Measurements from ENCODE around the gene TAS1R3.

Gene TAS1R3

DNA sequence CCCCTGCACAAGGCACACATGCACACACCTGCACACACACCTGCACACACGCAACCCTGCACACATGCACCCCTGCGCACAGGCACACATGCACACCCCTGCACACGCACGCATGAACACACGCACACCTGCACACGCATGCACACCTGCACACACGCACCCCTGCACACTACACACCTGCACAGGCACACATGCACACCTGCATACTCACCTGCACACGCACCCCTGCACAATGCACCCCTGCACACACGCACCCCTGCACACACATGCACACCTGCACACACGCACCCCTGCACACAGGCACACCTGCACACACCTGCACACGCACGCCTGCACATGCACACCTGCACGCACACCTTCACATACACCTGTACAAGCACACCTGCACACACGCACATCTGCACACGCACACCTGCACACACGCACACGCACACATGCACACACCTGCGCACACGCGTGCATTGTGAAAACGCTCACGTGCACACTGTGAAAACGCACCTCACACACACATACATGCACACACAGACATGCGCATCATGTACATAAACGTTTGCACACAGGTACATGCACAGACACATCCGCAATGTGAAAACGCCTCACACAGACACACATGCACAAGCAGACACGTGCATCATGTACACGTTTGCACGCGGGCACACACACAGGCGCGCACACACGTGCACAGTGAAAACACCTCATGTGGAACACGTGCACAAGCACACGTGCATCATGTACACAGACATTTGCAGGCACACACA, 9.9 kb downstream of the TAS1R3 start:
- no peak for DNase-seq (ENCODE audit: low spot score)

DNA sequence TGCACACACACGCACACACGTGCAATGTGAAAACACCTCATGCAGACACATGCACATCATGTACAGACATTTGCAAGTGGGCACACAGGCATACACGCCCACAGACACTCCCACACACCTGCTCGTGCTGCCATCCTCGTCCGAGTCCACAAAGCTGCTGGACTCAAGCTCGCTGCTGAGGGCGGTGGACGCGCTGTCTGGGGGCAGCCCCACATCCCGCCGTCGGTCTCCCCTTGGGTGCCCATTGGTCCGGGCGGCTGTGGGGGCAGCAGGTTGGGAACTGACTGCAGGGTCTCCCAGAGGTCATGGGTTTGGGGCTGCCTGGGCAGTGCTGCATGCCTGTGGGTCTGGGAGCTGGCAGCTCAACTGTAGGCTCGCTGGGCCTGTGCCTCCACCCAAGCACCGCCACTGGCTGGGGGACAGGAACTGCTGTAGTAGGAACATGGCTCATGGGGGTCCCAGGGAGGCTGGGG, 10.5 kb downstream of the TAS1R3 start:
- no peak for DNase-seq (ENCODE audit: low spot score)

DNA sequence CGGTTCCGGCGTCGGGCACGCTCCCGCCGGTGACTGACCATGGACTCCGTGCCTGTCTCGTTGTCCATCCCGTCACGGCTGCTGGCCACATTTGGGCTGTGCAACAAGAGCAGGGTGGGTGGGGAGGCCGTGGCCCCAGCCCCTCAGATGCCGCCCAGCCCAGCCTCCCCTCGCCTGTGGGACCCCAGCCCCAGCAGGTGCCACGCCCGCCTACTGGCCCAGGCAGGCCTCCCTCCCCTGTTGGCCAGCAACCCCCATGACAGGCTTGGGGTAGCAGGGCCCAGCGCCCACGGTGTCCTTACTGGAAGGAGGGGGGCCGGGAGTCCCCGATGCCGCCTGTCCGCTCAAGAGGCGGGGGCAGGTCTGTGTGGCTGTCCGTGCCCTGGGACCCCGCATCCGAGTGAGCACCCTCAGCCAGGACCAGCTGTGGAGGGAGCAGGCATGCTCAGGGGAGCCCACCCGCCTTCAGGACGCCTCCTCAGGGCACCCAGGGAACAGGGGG, 11.0 kb downstream of the TAS1R3 start:
- no peak for DNase-seq (ENCODE audit: low spot score)

DNA sequence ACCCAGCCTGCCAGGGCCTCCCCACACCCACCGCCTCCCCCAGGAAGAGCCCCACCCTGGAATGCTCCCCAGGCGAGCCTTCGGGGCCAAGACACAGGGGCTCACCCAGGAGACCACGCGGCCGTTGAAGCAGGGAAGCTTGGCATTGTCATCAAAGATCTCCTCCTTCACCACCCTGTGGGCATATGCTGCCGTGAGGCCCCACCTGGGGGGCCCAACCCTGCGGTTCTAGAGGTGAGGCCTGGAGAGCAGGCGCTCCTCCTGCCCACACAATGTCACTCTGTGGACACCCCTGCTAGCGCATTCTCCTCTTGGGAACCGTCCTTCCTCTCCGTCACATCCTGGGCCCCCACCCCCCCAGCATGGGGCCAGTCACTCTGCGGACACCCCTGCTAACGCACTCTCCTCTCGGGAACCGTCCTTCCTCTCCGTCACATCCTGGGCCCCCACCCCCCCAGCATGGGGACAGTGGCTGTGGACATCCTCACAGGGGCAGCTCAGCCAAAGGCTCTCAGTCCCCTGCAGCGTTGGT, 11.6 kb downstream of the TAS1R3 start:
- DNase-seq (ENCODE audit: low spot score), result no peak

DNA sequence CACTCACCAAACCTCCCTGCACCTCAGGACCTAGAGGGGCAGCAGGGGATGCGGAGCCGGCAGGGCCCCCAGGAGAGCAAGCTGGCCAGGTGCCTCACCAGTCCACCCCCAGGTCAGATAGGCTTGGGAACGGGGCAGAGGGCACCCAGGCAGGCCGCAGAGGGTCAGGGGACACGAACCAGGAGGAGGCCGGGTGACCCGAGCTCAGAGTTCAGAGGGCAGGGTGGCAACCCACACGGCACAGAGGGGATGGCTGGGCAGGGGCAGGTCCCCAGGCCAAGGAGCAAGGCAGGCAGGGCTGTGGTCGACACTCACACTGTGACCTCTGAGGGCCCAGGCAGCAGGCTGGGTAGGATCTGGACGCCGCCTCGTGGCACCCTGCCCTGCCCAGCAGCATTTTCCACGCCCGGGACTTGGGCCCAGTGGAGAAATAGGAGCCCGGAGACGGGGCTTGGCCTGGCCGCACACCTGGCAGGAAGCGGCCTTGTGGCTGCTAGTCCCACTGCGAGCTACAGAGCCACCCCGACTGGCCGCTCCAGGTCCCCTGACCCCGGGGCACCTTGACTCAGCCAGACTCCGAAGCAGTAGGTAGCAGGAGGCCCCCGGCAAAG, 12.8 kb downstream of the TAS1R3 start:
- no peak for DNase-seq (ENCODE audit: low spot score)

DNA sequence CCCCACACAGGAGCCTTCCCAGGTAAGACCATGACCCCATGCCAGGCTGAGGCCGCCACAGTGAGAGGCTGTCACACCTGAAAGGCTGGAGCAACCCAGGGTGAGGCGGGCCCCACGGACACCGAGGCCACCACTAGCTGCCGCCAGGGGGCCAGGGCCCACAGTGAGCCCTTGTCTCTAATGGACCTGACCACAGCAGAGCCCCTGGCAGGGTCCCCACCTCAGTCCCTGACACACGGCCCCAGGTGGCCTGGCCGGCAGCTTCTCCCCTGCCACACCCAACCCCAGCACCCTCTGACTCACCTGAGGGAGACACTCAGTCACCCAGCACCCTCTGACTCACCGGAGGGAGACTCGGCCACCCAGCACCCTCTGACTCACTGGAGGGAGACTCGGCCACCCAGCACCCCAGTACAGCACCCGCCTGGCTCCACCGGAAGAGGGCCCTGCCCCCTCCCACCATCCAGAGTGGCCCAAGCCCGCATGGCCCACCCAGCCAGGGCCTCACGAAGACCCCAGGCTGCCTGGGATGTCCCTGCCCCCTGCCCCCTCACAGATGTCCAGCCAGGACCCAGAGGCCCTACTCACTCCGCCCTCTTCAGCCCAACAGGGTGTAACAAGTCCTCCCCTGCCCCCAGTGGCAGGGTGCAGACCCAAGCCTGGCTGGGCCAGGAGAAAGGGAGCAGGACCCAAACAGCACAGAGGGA, 13.7 kb downstream of the TAS1R3 start:
- no peak for DNase-seq (ENCODE audit: low spot score)

DNA sequence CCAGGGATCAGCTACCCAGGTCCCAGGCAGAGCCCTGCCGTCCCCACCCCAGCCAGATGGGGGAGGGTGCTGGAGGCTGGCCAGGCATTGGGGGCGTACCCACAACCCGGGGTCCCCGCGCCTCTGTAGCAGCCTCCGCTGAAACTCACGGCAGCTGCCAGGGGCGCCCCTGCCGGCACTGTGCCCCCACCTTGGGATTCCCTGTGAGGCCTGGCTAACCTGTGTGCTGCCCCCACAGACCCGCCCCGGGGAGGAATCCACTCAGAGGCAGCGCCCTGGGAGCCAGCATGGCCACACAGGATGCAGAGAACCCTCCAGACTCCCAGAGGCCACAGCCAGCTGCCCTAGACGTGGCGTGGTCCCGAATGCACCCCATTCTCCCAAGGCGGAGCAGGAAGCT, 14.3 kb downstream of the TAS1R3 start:
- no peak for DNase-seq (ENCODE audit: low spot score)

DNA sequence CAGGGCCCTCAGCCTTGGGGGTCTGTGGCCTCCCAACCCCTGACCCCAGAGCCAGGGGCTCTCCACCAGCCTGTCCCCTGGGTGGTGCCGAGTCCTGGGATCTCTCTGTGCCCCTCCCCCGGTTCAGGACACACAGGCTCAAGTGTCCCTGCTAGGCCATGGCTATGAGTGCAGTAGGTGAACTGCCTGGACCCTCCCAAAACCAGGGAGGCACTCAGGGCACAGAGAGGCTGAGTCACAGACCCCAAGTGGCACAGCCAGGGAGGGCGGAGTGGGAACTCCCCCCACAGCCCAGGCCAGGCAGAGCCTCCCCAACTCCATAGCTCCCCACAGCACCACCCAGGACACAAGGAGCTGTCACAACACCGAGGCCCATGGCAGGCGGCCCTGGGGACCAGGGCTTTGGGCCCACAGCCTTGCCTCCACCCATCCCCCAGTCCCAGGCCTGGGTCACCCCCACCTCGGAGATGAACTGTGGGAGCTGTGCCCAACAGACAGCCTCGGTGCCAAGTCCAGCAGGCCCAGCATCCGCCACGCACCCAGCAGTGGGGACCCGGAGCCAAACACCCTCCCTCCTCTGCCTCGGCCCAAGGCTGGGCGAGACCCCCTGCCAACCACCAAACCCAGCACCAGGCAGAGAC, 14.9 kb downstream of the TAS1R3 start:
- no peak for DNase-seq (ENCODE audit: low spot score)

DNA sequence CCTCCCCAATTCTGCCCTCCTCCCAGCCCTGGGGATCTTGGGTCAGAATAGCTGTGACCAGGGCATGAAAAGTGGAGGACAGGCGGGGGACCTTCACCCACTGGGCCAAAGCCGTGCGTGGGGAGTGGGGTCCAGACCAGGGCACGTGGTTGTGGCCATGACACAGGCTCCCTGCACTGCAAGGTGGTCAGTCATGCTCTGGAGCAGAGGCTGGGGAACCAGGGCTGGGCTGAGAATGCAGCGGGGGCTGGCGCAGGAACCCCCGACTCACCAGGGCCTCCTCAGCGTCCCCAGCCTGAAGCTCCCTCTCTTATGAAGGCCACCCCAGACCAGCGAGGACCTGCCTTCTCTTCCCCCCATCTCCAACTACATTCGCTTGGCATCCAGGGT, 15.4 kb downstream of the TAS1R3 start:
- no peak for DNase-seq (ENCODE audit: low spot score)

DNA sequence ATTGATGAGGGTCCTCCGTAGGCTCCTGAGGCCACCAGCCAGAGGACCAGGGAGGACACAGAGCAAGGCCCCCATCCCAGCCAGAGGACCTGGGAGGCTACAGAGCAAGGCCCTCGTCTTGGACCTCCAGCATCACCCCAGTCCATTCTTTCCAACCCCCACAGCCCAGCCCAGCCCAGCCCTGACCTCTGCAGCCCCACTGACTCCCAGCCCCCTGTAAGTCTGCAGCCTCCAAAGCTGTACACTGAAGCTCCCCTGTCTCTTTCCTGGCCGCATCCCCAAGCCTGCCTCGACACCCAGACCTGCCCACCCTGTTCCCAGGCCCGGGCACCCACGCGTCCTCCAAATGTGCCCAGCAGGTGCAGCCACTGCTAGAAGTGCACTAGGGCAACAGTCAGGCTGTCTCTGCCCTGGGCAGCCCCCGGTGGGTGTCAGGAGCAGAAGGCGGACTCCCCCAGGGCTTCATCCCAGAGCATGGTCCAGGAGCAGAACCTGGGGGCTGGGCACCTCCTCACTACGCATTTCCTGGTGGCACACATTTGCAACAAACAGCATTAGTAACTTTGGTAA, 16.0 kb downstream of the TAS1R3 start:
- no peak for DNase-seq (ENCODE audit: low spot score)

DNA sequence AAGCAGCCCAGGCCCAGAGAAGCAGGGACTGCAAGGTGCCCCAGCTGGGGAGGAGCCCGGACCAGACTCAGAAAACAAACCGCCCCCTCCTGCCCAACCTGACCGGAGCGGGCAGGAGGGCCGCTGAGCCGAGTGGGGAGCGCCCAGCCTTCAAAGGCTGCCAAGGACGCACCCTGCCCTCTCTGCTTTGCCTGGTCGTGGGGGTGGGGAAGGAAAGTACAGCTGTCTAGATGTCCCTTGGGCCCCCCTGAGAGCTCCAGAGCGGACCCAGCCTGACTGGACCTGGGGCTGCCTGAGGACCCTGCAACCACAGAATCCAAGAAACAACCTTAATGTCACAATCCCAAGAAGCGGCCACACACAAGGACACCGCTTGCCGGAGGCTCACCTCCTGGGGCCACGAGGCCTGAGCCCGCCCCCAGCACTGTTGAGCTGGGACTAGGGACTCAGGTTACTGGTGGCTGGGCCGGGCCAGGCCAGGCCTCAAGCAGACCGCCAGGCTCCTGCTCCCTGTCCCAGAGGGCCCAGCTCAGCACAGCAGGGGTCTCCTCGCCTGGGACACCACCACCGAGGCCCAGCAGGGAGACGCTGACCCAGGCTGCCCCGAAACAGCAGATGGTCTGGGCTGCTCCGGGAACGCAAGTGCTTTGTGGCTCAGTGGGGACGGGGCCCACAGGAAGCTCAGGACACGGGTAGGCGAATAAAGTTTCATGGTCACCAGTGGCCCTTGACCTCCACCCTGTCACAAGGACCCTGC, 16.8 kb downstream of the TAS1R3 start:
- DNase-seq (ENCODE audit: low spot score), result peak; percentile 29

DNA sequence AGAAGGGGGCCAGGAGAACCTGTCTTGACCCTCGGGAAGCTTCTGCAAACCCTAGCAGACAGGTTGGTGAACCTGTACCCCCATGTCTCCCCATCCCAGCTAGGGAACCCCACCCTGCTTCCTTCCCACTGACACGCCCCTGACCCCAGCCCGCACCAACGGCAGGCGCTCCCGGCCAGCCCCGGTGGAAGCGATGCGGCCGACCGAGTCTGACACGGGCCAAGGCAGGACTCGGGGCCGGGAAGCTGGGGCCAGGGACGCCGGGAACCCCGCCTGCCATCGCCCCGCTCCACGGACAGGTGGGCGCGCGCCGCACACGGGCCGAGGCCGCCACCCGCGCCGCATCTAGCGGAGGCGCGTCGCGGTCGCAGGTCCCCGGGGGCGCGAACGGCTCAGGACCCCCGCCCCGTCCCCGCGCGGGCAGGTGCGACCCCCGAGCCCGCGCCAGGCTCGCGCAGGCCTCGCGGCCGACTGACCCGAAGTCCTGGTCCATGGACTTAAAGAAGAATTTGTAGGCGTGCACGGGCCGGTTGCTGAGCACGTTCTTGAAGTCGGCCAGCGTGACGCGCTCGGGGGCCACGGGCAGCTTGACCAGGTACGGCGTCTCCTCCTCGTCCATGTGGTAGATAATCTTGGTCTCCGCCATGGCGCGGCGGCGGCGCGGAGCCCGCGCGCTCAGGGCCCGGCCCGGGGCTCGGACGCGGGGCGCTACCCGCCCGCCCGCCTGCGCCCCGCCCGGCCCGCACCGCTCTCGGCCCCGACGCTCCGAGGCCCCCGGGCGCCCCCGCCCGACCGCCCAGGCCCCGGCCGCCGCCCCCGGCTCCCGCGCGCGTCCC, 17.6 kb downstream of the TAS1R3 start:
- no peak for DNase-seq (ENCODE audit: low spot score)

DNA sequence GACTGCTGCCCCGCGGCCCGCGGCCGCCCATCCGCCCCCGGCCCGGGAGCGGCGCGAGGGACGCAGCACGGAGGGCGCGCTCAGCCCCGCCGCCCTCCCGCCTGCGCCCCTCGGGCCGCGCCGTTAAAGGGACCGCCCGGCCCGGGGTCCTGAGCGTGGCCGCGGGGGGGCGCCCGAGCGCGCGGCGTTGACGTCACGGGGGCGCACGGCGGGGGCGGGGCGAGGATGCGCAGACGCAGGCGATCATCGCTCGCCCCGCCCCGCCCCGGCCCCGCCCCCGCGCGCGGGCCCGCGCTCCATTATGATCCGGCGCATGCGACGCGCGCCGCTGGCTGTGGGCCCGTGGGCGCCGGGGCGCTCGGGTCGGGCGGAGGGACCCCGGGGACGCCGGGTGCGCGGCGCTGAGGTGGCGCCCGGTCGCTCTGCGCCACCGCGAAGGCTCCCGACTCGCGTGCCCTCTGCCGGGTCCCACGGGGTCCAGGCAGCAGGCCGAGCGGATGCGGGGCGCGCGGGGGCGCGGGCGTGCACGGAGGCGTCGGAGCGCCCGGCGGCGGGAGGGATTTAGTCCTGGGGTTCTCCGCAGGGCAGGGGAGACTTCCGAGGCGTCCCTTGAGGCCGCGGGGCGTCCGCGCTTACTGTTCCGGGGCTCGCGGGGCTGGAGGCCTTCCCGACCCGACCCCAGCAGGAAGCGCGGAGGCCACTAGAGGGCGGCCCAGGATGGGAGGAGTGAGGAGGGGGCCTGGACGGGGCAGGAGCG, 18.4 kb downstream of the TAS1R3 start, which contains the start of gene DVL1:
Gene DVL1 (minus strand): TSS at position 163 of the 757 bp plus-strand sequence. CDS start 353 bp downstream, outside the sequence.
- DNase-seq (ENCODE audit: low spot score), result peak; percentile 42

DNA sequence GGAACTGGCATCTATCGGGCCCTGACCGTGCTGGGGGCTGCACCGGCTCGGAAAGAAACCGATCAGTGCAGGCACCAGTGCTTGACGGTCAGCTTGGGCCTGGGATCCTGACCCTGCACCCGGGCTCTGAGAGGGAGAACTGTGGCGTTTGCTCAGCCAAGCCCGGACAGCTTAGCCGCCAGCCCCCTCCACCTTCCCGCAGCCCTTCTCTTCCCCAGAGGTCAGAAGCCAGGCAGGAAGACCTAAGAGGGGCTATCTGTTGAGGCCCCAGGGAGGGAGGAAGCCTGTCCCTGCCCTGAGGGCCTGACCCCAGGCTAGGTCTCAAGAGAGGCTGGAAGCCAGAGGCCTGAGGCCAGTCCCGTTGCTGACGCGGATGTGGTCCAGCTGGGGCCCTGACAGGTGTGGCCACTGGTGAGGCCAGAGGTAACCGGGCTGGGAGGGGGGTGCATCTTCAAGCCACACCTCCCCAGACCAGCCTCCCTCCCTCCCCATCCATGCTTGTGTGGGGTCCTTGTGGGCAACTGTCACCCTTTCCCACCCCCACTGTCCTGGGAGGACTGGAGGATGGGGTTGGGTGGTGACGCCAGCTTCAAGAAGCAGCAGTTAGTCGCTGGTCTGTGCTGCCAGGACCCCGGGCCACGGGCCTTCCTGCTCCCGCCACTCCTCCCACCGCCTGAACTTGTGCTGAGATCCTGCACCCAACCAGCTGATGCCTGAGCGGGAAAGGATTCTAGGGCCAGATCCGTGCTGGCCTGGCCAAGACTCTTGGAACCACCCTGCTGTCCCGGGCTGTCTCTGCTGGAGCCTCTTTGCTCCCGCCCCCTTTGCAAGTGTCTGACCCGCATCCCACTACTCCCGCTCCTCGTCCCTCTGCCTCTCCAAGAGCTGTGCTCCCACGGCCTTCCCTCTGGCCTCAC, 20.7 kb downstream of the TAS1R3 start:
- DNase-seq (ENCODE audit: low spot score), result no peak

DNA sequence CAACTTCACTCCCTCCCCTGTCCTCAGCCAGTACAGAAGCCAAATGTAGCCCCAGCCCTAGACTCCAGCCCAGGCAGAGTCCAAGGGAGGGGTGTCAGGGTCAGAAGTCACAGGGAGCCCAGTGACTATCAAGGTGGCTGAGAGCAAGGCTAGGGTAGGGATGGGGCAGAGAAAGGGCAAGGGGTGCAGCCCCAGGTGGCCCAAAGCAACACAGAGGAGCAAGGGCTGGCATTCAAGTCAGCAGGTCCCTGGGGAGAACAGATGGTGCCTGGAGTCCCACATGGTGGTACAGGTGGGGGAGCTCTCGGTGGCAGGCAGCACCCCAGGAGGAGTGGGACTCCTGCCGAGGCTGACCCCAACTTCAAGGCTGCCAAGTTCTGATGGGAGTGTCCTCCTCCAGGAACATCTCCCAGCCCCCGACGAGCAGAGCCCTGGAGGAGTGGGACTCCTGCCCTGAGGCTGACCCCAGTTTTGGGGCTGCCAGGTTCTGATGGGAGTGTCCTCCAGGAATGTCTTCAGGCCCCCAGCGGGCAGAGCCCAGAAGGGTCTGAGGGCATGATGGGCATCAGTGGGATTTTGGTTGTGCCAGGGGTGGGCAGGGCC, 21.8 kb downstream of the TAS1R3 start:
- DNase-seq (ENCODE audit: low spot score), result no peak

DNA sequence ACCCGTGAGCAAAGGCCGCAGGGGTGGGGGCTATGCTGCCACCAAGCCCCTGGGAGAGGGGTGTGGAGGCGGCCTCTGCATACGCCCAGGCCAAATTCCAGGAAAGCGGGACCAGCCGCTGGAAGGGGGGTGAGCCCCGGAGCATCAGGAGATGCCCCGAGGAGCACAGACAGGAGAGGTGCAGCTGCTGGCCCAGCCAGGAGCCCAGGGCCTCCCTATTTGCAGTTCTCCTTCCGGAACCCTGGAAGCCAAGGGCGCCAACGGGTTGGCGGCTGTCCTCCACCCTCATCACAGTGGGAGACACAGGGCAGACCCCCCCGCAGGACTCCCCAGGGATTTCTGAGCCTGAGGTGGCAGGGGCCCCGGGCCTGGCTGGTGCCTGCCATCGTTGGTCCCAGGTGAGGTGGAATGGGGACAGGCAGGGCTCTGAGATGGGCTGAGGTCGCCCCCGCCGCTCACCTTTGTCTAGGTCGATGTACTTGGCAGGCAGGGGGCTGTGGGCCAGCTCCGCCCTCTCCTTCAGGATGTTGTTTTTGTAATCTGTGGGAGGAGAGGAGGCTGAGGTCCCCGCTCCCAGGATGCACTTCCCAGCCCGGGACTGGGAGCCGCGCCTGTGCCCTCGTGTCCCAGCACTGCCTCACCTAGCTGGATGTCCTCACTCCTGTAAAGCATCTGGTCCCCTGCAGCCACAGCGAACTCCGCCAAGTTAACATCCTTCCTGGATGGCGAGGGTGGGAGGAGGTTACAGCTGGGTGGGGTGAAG, 22.5 kb downstream of the TAS1R3 start:
- DNase-seq (ENCODE audit: low spot score), result no peak
